IPS DF 6.9 (cell line): Measurements from ENCODE around the gene VSIG10L2.

Experiments
- DNase-seq: peaks from one replicate; pipeline ENCODE4 v3.0.0-alpha.2; 2013; ENCODE audit warnings: low read depth, low spot score
- H3K27ac ChIP-seq: one replicate; pipeline ENCODE4 v1.5.1; 2013; ENCODE audit warnings: low read length, control low read depth
- H3K27me3 ChIP-seq: 2 replicates; pipeline ENCODE4 v1.6.1; 2013; ENCODE audit warnings: mild to moderate bottlenecking, low read length; ENCODE audit not compliant: control insufficient read depth, insufficient read depth
- H3K36me3 ChIP-seq: 2 replicates; pipeline ENCODE4 v1.6.1; 2013; ENCODE audit warnings: low read length; ENCODE audit not compliant: control insufficient read depth, insufficient read depth
- H3K4me1 ChIP-seq: 2 replicates; pipeline ENCODE4 v1.6.1; 2013; ENCODE audit warnings: low read length; ENCODE audit not compliant: control insufficient read depth, insufficient read depth
- H3K4me3 ChIP-seq: 2 replicates; pipeline ENCODE4 v1.5.1; 2013; ENCODE audit warnings: mild to moderate bottlenecking, low read length
- H3K9me3 ChIP-seq: 2 replicates; pipeline ENCODE4 v1.6.1; 2013; ENCODE audit warnings: low read length, inconsistent platforms; ENCODE audit not compliant: control insufficient read depth, insufficient read depth
- WGBS: extraction: QIAGEN DNeasy Blood & Tissue Kit; methylation state at CpG from one replicate; pipeline ENCODE4 v1.1.7; 2013; ENCODE audit warnings: mixed read lengths, missing lambda C conversion rate; ENCODE audit not compliant: insufficient read length, insufficient coverage; 5-methylcytosine and 5-hydroxymethylcytosine counted together

Gene VSIG10L2

DNA sequence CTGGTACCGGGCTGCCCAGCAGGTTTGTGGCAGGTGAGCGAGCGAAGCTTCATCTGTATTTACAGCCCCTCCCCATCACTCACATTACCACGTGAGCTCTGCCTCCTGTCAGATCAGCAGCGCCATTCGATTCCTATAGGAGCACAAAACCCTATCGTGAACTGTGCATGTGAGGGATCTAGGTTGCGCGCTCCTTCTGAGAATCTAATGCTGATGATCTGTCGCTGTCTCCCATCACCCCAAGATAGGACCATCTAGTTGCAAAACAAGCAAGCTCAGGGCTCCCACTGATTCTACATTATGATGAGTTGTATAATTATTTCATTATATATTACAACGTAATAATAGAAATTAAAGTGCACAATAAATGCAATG, 15.8 kb upstream of the VSIG10L2 start:
- Histone ChIP-seq H3K4me3 (no peak overlapping the region), H3K27ac (no peak overlapping the region), H3K27me3 (no peaks in the 10 kb centered on the region), H3K4me1 (peaks cover 2% of the 10 kb centered on the region; the same call in 1 of the 2 replicates), H3K36me3 (no peaks in the 10 kb centered on the region; the same call in 1 of the 2 replicates), H3K9me3 (no peaks in the 10 kb centered on the region)
- no peak for DNase-seq
- WGBS: no CpG with 5 or more reads among the region's 11 CpGs

GRCh38 chr11:125931116-125931515, 14.7 kb upstream of the VSIG10L2 start:
- WGBS: no CpG with 5 or more reads among the region's 3 CpGs
- no peak for DNase-seq
- no peak overlapping the region for H3K4me3 ChIP-seq

GRCh38 chr11:125931668-125932067, 14.2 kb upstream of the VSIG10L2 start:
- no peak for DNase-seq
- Histone ChIP-seq H3K4me3 (no peak overlapping the region), H3K27me3 (no peaks in the 10 kb centered on the region), H3K36me3 (no peaks in the 10 kb centered on the region; the same call in 1 of the 2 replicates), H3K9me3 (no peaks in the 10 kb centered on the region), H3K4me1 (peaks cover 2% of the 10 kb centered on the region; the same call in 1 of the 2 replicates), H3K27ac (no peak overlapping the region)
- no CpG with 5 or more reads among the region's 6 CpGs for WGBS

More at GRCh38 chr11:125931116-125931515, 14.7 kb upstream of the VSIG10L2 start:
- H3K9me3 ChIP-seq: no peaks in the 10 kb centered on the region
- no peaks in the 10 kb centered on the region; the same call in 1 of the 2 replicates for H3K36me3 ChIP-seq
- H3K4me1 ChIP-seq: peaks cover 2% of the 10 kb centered on the region; the same call in 1 of the 2 replicates
- no peak overlapping the region for H3K27ac ChIP-seq
- no peaks in the 10 kb centered on the region for H3K27me3 ChIP-seq

DNA sequence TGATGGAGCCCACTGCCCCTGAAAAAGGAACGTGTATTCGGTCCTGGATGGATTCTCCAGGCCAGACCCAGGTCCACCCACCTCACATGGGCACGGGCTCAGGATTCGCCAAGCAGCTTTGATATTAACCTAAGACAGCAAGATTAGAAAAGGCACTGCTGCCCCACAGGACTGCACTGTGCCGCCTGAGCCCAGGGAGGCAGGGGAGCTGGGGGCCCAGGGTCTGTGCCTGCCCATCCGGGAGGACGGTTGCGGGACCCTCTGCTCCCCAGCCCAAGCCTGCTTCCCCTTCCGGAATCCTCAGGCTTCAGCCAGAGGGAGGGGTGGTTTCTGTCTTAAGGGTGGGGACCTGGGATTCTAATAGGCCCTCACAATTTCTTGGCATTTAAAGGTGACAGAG, 13.5 kb upstream of the VSIG10L2 start:
- H3K4me1 ChIP-seq: peaks cover 2% of the 10 kb centered on the region; the same call in 1 of the 2 replicates
- H3K36me3 ChIP-seq: no peaks in the 10 kb centered on the region; the same call in 1 of the 2 replicates
- H3K27me3 ChIP-seq: no peaks in the 10 kb centered on the region
- H3K9me3 ChIP-seq: no peaks in the 10 kb centered on the region
- DNase-seq: no peak
- no peak overlapping the region for H3K27ac ChIP-seq
- no CpG with 5 or more reads among the region's 9 CpGs for whole genome bisulfite sequencing
- no peak overlapping the region for H3K4me3 ChIP-seq

- no peak overlapping the region for H3K4me3 ChIP-seq
- peaks cover 2% of the 10 kb centered on the region; the same call in 1 of the 2 replicates for H3K4me1 ChIP-seq
- DNase-seq: no peak
- no peak overlapping the region for H3K27ac ChIP-seq
- no CpG with 5 or more reads among the region's 12 CpGs for WGBS
- H3K9me3 ChIP-seq: no peaks in the 10 kb centered on the region
- H3K36me3 ChIP-seq: no peaks in the 10 kb centered on the region; the same call in 1 of the 2 replicates
- H3K27me3 ChIP-seq: no peaks in the 10 kb centered on the region
These were observed 12.6 kb upstream of the VSIG10L2 start for GRCh38 chr11:125933030-125933813.

- WGBS: no CpG with 5 or more reads among the region's 8 CpGs
- Histone ChIP-seq H3K27me3 (no peaks in the 10 kb centered on the region), H3K27ac (no peak overlapping the region), H3K9me3 (no peaks in the 10 kb centered on the region), H3K36me3 (no peaks in the 10 kb centered on the region; the same call in 1 of the 2 replicates), H3K4me3 (no peak overlapping the region), H3K4me1 (peaks cover 2% of the 10 kb centered on the region; the same call in 1 of the 2 replicates)
- no peak for DNase-seq
These were observed 11.4 kb upstream of the VSIG10L2 start for GRCh38 chr11:125934473-125934872.

DNA sequence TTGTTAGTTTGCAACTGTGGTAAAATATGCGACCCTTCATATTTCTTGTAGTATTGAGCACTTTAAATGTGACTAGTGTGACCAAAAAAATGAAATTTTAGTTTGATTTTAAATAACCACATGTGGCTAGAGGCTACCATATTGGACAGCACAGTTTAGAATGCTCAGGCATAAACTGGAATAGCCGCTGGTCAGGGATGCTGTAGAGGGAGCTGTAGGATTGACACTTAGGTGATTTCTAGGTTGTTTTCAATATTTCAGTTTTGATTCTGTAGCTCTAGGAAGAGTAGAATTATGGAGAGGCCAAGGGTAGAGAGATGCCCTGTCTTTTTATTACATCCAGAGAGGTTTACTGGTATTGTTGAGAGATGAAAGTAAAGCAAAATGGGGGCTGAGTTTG, 10.8 kb upstream of the VSIG10L2 start:
- no peaks in the 10 kb centered on the region for H3K27me3 ChIP-seq
- H3K9me3 ChIP-seq: no peaks in the 10 kb centered on the region
- H3K4me1 ChIP-seq: peaks cover 2% of the 10 kb centered on the region; the same call in 1 of the 2 replicates
- DNase-seq: no peak
- no CpG with 5 or more reads among the region's 2 CpGs for WGBS
- H3K4me3 ChIP-seq: no peak overlapping the region
- H3K36me3 ChIP-seq: no peaks in the 10 kb centered on the region; the same call in 1 of the 2 replicates
- no peak overlapping the region for H3K27ac ChIP-seq

- WGBS: no CpG with 5 or more reads among the region's 12 CpGs
- H3K27ac ChIP-seq: no peak overlapping the region
- DNase-seq: no peak
These were observed 10.1 kb upstream of the VSIG10L2 start for GRCh38 chr11:125935618-125936199.

GRCh38 chr11:125938418-125938817, 7.4 kb upstream of the VSIG10L2 start:
- Histone ChIP-seq H3K27ac (no peak overlapping the region), H3K4me3 (no peak overlapping the region), H3K27me3 (no peaks in the 10 kb centered on the region), H3K4me1 (peaks cover 7% of the 10 kb centered on the region), H3K9me3 (no peaks in the 10 kb centered on the region), H3K36me3 (no peaks in the 10 kb centered on the region)
- no peak for DNase-seq
- WGBS: no CpG with 5 or more reads among the region's 5 CpGs

More at GRCh38 chr11:125935618-125936199, 10.1 kb upstream of the VSIG10L2 start:
- no peaks in the 10 kb centered on the region for H3K9me3 ChIP-seq
- H3K4me3 ChIP-seq: no peak overlapping the region
- peaks cover 2% of the 10 kb centered on the region; the same call in 1 of the 2 replicates for H3K4me1 ChIP-seq
- no peaks in the 10 kb centered on the region for H3K27me3 ChIP-seq
- H3K36me3 ChIP-seq: no peaks in the 10 kb centered on the region; the same call in 1 of the 2 replicates

DNA sequence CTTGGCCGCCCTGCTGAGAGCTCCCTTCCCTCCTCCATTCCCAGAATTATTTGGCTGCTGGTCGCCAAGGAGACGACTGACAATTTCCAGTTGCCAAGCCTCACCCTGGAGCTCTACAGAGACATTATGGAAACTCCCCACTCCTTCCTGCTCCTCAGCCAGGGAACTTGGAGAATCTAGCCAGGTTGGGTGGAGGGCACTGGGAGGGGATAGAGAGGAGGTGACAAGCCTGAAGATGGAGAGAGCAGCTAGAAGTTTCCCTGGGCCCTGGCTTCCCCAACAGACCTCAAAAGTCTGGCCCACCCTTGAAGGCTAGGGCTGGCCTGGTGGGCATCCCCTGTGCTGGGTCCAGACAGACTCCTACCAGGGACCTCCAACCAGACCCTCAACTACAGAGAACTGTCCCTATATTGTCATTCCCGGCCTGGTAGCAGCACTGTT, 6.7 kb upstream of the VSIG10L2 start:
- no CpG with 5 or more reads among the region's 4 CpGs for WGBS
- no peak for DNase-seq
- H3K9me3 ChIP-seq: no peaks in the 10 kb centered on the region
- no peak overlapping the region for H3K27ac ChIP-seq
- H3K4me1 ChIP-seq: peaks cover 7% of the 10 kb centered on the region
- no peaks in the 10 kb centered on the region for H3K36me3 ChIP-seq
- H3K27me3 ChIP-seq: no peaks in the 10 kb centered on the region
- H3K4me3 ChIP-seq: no peak overlapping the region
